ENCODE data around the gene MAPK1. TPM values are rescaled to one million over a fixed set of nuclear protein-coding genes. Genes with fewer than 3 reads are reported as not detected.
A peak's percentile ranks its signal among the peaks of the same experiment; 100 is the strongest.

Gene MAPK1
- total and polyA plus RNA-seq, 9 of the 15 experiments (the other 6 are each of a cell fraction or from before 2014, with no cell fraction given): 46.3 to 575 (median 283) TPM

DNA sequence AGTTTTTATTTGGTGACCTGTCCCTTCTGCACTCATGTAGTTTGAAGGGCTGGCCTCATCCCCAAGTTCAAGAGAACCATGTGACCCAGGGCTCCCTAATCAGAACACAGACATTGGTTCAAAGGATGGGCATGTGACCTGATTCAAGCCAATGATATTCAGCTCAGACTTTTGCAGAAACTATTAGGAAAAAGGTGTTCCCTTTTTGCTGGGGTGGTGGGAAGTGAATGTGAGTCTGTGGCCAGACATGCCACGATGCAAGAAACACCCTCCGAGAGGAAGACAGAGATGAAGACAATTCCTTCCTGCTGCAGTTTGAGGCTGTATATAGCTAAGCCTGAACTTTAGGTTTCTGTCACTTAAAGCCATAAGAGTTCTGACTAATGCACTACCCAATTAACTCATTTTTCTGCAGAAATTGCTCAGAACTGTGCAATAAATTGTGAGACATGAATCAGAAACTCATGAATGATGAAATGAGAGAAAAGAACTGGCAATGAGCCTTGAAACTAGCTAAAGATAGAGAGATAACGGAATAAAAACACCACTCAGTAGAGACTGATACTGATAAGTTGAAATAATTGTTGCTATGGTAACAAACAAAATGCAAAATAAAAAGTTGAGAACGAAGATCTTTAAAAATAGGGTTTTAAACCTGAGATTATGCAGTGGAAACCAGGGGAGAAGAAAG lies 9.2 kb upstream of the MAPK1 start (continued):
- TF ChIP-seq ARID3B (CRISPR knock-in tag; IDR thresholded peaks at IDR 0.05; ENCODE audit: borderline replicate concordance) (no peak), HCFC1 (IDR thresholded peaks at IDR 0.05; ENCODE audit: low read depth, low read length) (peak; percentile 38), OTX1 (CRISPR knock-in tag; IDR thresholded peaks at IDR 0.05) (no peak), LARP7 (IDR thresholded peaks at IDR 0.05) (no peak), ZNF830 (CRISPR knock-in tag; IDR thresholded peaks at IDR 0.05) (no peak), CHAMP1 (IDR thresholded peaks at IDR 0.05) (no peak), HES1 (IDR thresholded peaks at IDR 0.05; ENCODE audit: low read depth) (no peak), TAL1 (IDR thresholded peaks at IDR 0.05) (no peak), TSC22D4 (tag; IDR thresholded peaks at IDR 0.05) (no peak), ZNF408 (CRISPR knock-in tag; IDR thresholded peaks at IDR 0.05; ENCODE audit: low read depth) (no peak), RBM17 (IDR thresholded peaks at IDR 0.05; ENCODE audit: borderline replicate concordance, low read depth, low read length) (no peak), BRCA1 (IDR thresholded peaks at IDR 0.05) (no peak), BRCA1 (CRISPR knock-in tag; IDR thresholded peaks at IDR 0.05) (no peak), E2F1 (CRISPR knock-in tag; IDR thresholded peaks at IDR 0.05) (peak; percentile 79), CAMTA2 (CRISPR knock-in tag; conservative IDR thresholded peaks at IDR 0.05) (no peak), MYNN (IDR thresholded peaks at IDR 0.05) (no peak), MYNN (CRISPR knock-in tag; IDR thresholded peaks at IDR 0.05) (no peak), ZNF695 (CRISPR knock-in tag; IDR thresholded peaks at IDR 0.05) (no peak)
- TF ChIP-seq, protein P1, sequence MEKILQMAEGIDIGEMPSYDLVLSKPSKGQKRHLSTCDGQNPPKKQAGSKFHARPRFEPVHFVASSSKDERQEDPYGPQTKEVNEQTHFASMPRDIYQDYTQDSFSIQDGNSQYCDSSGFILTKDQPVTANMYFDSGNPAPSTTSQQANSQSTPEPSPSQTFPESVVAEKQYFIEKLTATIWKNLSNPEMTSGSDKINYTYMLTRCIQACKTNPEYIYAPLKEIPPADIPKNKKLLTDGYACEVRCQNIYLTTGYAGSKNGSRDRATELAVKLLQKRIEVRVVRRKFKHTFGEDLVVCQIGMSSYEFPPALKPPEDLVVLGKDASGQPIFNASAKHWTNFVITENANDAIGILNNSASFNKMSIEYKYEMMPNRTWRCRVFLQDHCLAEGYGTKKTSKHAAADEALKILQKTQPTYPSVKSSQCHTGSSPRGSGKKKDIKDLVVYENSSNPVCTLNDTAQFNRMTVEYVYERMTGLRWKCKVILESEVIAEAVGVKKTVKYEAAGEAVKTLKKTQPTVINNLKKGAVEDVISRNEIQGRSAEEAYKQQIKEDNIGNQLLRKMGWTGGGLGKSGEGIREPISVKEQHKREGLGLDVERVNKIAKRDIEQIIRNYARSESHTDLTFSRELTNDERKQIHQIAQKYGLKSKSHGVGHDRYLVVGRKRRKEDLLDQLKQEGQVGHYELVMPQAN (IDR thresholded peaks at IDR 0.05; ENCODE audit: borderline replicate concordance): no peak
- TF ChIP-seq, protein P2, sequence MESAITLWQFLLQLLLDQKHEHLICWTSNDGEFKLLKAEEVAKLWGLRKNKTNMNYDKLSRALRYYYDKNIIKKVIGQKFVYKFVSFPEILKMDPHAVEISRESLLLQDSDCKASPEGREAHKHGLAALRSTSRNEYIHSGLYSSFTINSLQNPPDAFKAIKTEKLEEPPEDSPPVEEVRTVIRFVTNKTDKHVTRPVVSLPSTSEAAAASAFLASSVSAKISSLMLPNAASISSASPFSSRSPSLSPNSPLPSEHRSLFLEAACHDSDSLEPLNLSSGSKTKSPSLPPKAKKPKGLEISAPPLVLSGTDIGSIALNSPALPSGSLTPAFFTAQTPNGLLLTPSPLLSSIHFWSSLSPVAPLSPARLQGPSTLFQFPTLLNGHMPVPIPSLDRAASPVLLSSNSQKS (CRISPR knock-in tag; IDR thresholded peaks at IDR 0.05): no peak
